AG09319 (cell line): ENCODE data around the gene DAAM2.

ENCODE experiments used
- DNase-seq: peaks from one replicate; pipeline ENCODE4 v3.0.0-alpha.2; 2010; ENCODE audit warnings: low read depth; ENCODE audit errors: extremely low read depth
- TF ChIP-seq, protein P1 (sequence below): IDR thresholded peaks from 2 replicates; pipeline ENCODE4 v1.5.1; 2011; ENCODE audit warnings: low read depth, mild to moderate bottlenecking, inconsistent platforms, low read length, moderate library complexity

DAAM2 gene

DNA sequence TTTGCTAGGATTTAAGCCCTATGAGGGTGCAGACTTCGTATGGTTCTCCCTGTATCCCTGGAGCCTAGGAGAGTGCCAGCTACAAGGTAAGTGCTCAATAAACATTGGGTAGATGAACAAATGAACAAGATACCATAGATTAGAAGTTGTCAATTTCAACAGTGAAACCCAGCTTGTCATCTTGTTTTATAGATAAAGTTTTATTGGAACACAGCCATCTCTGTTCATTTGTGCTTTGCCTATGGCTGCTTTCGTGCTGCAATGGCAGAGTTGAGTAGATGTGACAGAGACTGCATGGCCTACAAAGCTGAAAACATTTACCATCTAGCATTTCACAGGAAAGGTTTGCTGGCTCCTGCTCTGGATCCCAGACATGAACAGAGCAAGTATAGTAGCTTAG lies 5.6 kb downstream of the DAAM2 start:
- no peak for DNase-seq
- TF ChIP-seq, protein P1, sequence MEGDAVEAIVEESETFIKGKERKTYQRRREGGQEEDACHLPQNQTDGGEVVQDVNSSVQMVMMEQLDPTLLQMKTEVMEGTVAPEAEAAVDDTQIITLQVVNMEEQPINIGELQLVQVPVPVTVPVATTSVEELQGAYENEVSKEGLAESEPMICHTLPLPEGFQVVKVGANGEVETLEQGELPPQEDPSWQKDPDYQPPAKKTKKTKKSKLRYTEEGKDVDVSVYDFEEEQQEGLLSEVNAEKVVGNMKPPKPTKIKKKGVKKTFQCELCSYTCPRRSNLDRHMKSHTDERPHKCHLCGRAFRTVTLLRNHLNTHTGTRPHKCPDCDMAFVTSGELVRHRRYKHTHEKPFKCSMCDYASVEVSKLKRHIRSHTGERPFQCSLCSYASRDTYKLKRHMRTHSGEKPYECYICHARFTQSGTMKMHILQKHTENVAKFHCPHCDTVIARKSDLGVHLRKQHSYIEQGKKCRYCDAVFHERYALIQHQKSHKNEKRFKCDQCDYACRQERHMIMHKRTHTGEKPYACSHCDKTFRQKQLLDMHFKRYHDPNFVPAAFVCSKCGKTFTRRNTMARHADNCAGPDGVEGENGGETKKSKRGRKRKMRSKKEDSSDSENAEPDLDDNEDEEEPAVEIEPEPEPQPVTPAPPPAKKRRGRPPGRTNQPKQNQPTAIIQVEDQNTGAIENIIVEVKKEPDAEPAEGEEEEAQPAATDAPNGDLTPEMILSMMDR, result no peak

DNA sequence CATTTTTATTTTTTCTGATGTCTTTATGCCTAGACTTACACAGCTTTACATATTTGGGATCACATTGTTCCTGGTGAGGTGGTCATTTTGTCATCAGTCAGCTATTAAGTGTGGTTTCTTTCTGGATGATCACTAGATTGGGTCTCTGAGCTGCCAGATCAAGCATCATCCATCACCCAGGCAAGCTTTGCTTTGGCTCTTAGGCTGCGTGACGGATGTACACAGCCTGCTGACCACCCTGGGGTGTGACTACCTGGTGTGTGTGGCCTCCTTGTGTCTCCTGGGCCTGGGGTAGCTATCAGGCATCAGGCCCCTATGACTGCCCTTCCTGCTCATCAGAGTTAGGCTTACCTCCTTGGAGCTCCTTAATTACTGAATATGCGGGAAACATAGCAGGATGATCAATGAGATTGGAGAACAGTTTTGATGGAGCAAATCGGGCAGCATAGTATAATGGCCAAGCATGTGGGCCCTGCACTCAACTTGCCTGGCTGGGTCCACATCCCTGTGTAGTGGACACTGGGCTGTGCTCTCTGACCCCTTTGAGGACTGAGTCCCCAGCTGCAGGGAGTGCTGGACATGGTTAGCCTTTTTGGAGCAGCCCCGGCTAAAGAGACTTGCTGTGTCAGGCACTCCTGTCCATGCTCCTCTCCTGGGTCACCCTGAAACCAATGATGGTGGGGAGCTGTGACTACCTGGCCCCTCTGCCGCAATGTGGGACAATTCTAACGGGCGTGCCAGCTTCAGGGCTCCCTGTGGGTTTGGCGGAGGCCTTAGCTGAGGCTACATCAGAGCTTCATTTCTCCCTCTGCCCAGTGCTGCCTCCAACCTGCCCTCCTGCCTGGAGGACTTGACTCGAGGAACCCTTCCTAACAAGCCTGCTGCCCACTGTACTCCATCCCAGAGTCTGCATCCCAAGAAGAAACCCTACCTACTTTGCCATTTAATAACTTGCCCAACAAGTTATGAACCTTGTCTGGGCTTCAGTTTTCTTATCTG lies 8.2 kb downstream of the DAAM2 start:
- TF ChIP-seq, protein P1, result no peak
- DNase-seq, result no peak

DNA sequence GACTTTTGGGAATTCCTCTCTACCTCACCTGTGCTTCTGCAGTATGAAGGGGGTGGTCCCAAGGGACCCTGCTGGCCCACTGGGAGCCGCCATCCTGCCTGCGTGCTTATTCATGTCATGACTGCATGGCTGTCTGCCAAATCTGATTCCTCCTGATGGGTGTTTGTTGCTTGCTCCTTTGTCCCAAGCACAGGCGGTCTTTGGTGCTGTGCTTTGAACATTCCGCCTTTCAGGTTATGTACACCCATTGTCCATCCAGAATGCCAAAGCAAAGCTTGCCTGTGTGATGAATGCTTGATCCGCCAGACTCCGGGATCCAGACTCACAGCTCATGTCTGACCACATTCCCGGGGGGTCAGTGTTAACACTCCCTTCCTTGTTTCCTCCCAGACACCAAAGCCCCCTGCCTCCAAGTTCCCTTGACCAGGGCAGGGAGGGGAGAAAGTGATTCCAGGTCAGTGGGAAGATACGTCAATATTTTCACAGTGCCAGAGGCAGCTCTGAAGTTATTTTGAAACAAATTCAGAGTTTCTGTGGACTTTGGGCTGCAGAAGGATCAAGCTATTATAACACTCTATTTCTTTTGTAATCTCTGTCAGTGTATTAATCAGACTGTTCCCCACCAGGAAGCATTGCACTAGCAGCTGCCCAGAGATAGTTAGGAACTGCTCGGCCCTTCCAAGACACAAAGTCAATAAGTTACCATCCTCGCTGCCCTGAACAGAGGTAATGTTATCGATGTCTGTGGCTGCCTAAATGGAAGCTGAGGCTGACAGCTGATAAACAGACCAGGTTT lies 9.5 kb downstream of the DAAM2 start:
- no peak for DNase-seq
- TF ChIP-seq, protein P1, result no peak

DNA sequence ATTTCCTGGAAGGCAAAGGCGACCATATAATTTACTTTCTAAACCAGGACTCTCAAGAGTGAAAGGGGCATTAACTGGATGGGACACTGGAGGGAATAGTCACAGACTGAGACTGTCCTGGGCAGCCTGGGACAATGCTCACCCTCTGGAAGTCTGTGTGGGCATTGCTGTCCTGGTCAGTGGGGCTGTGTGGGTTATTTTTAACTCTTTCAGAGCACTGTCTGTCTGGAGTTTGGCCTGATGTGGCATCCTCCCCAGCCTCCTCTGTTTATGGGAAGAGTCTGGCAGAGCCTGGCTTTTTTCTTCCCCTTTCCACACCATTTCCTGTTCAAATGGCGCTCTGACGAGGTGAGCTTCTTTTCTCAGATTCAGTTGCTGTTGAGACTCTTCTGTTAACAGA lies 11.7 kb downstream of the DAAM2 start:
- TF ChIP-seq, protein P1, result no peak
- DNase-seq, result no peak

DNA sequence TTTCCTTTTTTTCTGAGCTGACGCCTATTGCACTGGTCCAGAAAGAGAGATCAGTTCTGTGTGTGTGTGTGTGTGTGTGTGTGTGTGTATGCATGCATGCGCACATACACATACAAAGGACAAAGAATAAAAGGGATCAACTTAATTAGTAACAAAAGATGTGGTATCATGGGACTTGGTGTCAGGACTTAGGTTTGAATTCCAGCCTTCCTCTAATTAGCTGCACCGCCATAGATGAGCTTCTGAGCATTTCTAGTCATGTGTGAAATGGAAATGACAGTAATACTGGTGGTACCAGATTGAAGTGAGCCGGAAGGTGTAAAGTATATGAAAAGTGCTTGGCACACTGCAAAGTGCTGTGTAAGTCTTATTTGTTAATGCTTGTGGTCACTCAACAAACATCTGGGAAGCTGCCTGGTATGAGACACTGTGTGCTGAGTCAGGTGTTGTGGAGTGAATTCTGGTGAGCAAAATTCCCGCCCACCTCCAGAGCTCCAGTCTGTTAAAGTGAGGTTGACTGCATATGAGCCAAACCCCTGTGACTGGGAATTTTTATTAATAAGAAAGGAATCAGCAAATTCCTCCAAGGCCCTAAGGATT lies 12.4 kb downstream of the DAAM2 start:
- no peak for DNase-seq
- TF ChIP-seq, protein P1, result no peak

DNA sequence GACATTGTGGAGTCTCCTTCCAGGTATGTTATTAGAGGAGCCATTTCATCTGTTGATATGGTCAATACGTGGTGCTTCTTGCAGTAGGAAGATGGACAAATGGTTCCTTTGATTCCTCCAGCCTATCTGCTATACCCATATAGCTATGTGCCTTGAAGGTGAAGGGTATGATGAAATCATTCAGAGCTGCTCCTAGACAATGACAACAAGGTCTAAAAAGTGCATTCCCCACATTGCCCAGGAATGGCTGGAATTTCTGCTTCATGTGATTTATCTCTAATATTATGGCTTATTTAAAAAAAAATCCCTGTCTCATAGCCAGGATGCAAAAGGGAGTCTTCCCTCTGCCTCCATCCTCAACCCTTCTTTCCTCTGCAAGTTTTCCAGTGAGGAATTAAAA lies 14.1 kb downstream of the DAAM2 start:
- no peak for DNase-seq
- TF ChIP-seq, protein P1, result no peak
